ENCODE data around the gene DLEC1. TPM values are rescaled to one million over a fixed set of nuclear protein-coding genes. Genes with fewer than 3 reads are reported as not detected.

DLEC1 gene
- total and polyA plus RNA-seq, 2 experiments from 2014 or later = 0.15 TPM; not detected in 1

DNA sequence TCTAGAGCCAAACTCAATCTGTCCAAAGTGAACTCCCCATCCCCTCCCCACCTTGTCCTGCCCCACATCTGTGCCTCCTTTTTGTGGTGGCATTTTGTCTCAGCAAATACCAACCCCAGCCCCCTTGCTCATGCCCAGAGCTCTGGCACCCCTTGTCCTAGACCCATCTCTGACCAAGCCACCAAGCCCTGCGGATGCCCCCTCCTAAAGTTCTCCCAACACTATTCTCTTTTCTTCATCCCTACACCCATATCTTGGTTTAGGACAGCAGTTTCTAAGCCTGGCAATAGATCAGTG is 80.2 kb downstream of the DLEC1 start:
- Histone ChIP-seq H4K20me1 (ENCODE audit: insufficient read depth) (no peaks in the 10 kb centered on the region), H3K36me3 (ENCODE audit: low read depth) (0 out of 2 replicates have a peak, but pooled peaks cover under 1% of the 10 kb centered on the region), H3K9me3 (ENCODE audit: low read depth) (no peaks in the 10 kb centered on the region), H3K4me3 (no peak overlapping the region), H3F3A (ENCODE audit: insufficient read depth) (no peaks in the 10 kb centered on the region), H3K4me2 (ENCODE audit: unreplicated experiment) (no peak overlapping the region), H3K9ac (no peak overlapping the region), H2AFZ (no peak overlapping the region), H3K79me2 (ENCODE audit: insufficient read depth) (no peaks in the 10 kb centered on the region), H3K27me3 (replicated peaks; ENCODE audit: insufficient read depth) (no peaks in the 10 kb centered on the region), H3K4me1 (ENCODE audit: insufficient read depth) (no peaks in the 10 kb centered on the region), H3K27ac (no peak overlapping the region), H3K9me2 (ENCODE audit: insufficient read depth) (no peaks in the 10 kb centered on the region)
- TF ChIP-seq EZH2 (IDR thresholded peaks at IDR 0.05; ENCODE audit: insufficient read depth, poor library complexity, severe bottlenecking) = no peak
- no peak for TF ChIP-seq EZH2phosphoT487 (IDR thresholded peaks at IDR 0.05; ENCODE audit: insufficient read depth, low read depth)
- in situ Hi-C loops (cut with MboI) = loop anchor here (25.0 kb wide), 1 partner anchor 368 kb away; the partner anchor contains the start of gene EXOG
- DNase-seq = no peak
- 100% methylated on average over 1 of the region's 1 CpG for WGBS, 2 experiments (ENCODE audit: low coverage in 1 of 2, low lambda C conversion rate in 2 of 2, missing lambda C conversion rate in 2 of 2)

DNA sequence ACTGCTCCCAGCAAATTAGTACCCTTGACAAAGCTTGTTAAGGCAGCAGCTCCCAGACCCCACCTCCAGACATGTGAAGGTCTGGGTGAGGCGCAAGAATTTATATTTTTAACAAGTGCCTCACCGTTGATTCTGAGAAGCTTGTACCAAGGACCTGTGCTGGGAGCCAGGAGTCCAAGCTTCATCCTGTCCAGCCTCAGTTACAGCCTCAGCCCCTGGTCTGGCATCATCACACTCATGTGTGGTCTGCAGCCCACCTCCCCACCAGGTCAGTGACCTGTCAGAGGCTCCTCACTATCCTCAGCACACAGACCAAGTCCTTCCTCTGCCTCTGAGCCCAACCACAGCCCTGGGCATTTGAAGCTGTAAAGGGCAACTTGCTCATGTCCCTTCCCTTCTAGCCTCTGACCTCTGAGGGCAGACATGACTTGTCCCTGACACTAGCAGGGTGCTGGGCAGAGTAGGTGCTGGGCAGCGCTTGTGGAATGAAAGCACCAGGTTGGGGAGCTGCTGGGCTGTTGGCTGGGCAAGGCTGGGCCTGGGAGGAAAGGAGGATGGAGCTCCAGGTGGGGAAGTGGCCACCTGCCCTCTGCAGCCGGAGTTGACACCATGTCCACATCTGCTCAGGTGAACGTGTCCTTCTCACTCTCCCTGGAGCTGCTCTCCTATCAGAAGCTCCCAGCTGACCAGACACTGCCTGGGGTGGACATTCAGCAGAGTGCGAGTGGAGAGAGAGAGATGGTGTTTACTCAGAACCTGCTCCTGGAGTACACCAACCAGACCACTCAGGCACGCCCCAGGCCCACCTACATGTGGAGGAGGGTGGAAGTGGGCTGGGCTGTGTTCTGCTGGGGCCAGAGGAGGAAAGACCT is 81.0 kb downstream of the DLEC1 start:
- 80 to 83% methylated on average over 7 of the region's 7 CpGs for WGBS, 2 experiments (ENCODE audit: low coverage in 1 of 2, low lambda C conversion rate in 2 of 2, missing lambda C conversion rate in 2 of 2)
- H2AFZ ChIP-seq = no peak overlapping the region
- H3K9me3 ChIP-seq (ENCODE audit: low read depth) = no peaks in the 10 kb centered on the region
- in situ Hi-C loops (cut with MboI) = loop anchor here (25.0 kb wide), 1 partner anchor 367 kb away; the partner anchor contains the start of gene EXOG
- TF ChIP-seq EZH2phosphoT487 (IDR thresholded peaks at IDR 0.05; ENCODE audit: insufficient read depth, low read depth) (no peak), EZH2 (IDR thresholded peaks at IDR 0.05; ENCODE audit: insufficient read depth, poor library complexity, severe bottlenecking) (no peak)
- no peaks in the 10 kb centered on the region for H3K4me1 ChIP-seq (ENCODE audit: insufficient read depth)
- no peaks in the 10 kb centered on the region for H3K9me2 ChIP-seq (ENCODE audit: insufficient read depth)
- no peak overlapping the region for H3K4me2 ChIP-seq (ENCODE audit: unreplicated experiment)
- H3K27ac ChIP-seq = no peak overlapping the region
- H3K9ac ChIP-seq = no peak overlapping the region
- no peaks in the 10 kb centered on the region for H4K20me1 ChIP-seq (ENCODE audit: insufficient read depth)
- H3K79me2 ChIP-seq (ENCODE audit: insufficient read depth) = no peaks in the 10 kb centered on the region
- H3K4me3 ChIP-seq = no peak overlapping the region
- H3K36me3 ChIP-seq (ENCODE audit: low read depth) = peaks cover 9% of the 10 kb centered on the region; the same call in 1 of the 2 replicates
- no peaks in the 10 kb centered on the region for H3F3A ChIP-seq (ENCODE audit: insufficient read depth)
- no peaks in the 10 kb centered on the region for H3K27me3 ChIP-seq (replicated peaks; ENCODE audit: insufficient read depth)
- no peak for DNase-seq

DNA sequence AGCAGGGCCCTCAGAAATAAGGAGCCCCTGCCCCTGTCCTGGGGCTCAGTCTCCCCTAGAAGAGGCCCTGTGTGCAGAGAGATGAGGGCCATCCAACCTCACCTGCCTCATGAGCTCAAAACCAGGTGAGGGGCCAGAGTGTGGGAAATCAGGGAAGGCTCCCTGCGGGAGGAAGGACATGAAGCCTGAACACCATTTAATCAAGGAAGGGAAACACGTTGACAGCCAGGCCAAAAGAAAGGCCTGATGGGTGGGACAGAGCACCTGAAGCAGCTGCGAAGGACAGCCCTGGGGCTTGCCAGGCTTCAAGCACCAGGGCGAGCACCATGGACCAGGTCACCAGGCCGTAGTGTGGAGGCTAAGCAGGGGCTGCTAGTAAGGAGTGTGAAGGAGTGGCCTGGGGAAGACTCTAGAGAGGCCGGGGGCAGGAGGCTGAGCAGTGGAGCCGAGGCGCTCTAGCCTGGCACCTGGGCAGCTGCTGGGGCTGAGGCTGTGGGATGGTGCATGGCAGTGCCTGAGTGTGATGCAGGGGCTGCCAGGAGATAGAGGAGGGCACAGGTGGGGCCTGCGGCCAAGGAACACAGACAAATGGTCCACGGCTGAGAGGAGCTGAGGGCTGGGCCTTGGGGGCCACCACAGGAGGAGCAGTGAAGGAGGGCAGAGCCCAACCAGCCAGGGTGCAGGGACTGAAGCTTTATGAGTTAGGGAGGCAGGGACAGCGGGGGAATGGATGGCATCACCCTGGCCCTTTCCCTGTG is 81.9 kb downstream of the DLEC1 start:
- TF ChIP-seq EZH2phosphoT487 (IDR thresholded peaks at IDR 0.05; ENCODE audit: insufficient read depth, low read depth) = no peak
- no peak for TF ChIP-seq EZH2 (IDR thresholded peaks at IDR 0.05; ENCODE audit: insufficient read depth, poor library complexity, severe bottlenecking)
- in situ Hi-C loops (cut with MboI) = loop anchor here (25.0 kb wide), 1 partner anchor 366 kb away; the partner anchor contains the start of gene EXOG
- H3K9ac ChIP-seq = no peak overlapping the region
- no peaks in the 10 kb centered on the region for H3F3A ChIP-seq (ENCODE audit: insufficient read depth)
- DNase-seq = no peak
- no peak overlapping the region for H3K4me2 ChIP-seq (ENCODE audit: unreplicated experiment)
- H3K4me1 ChIP-seq (ENCODE audit: insufficient read depth) = no peaks in the 10 kb centered on the region
- H3K36me3 ChIP-seq (ENCODE audit: low read depth) = peaks cover 11% of the 10 kb centered on the region; the same call in 1 of the 2 replicates
- H3K4me3 ChIP-seq = no peak overlapping the region
- H3K9me2 ChIP-seq (ENCODE audit: insufficient read depth) = no peaks in the 10 kb centered on the region
- no peaks in the 10 kb centered on the region for H3K27me3 ChIP-seq (replicated peaks; ENCODE audit: insufficient read depth)
- no peaks in the 10 kb centered on the region for H4K20me1 ChIP-seq (ENCODE audit: insufficient read depth)
- no peak overlapping the region for H3K27ac ChIP-seq
- no peak overlapping the region for H2AFZ ChIP-seq
- no peaks in the 10 kb centered on the region for H3K9me3 ChIP-seq (ENCODE audit: low read depth)
- 88 to 93% methylated on average over 11 of the region's 11 CpGs for WGBS, 2 experiments (ENCODE audit: low coverage in 1 of 2, low lambda C conversion rate in 2 of 2, missing lambda C conversion rate in 2 of 2)
- no peaks in the 10 kb centered on the region for H3K79me2 ChIP-seq (ENCODE audit: insufficient read depth)

- Histone ChIP-seq H3K27me3 (replicated peaks; ENCODE audit: insufficient read depth) (no peaks in the 10 kb centered on the region), H3K9me3 (ENCODE audit: low read depth) (no peaks in the 10 kb centered on the region), H3K9me2 (ENCODE audit: insufficient read depth) (no peaks in the 10 kb centered on the region), H2AFZ (no peak overlapping the region), H3F3A (ENCODE audit: insufficient read depth) (no peaks in the 10 kb centered on the region), H3K9ac (no peak overlapping the region), H3K4me3 (no peak overlapping the region), H3K36me3 (ENCODE audit: low read depth) (peaks cover 11% of the 10 kb centered on the region; the same call in 1 of the 2 replicates), H3K79me2 (ENCODE audit: insufficient read depth) (no peaks in the 10 kb centered on the region), H4K20me1 (ENCODE audit: insufficient read depth) (no peaks in the 10 kb centered on the region), H3K27ac (no peak overlapping the region), H3K4me2 (ENCODE audit: unreplicated experiment) (no peak overlapping the region), H3K4me1 (ENCODE audit: insufficient read depth) (no peaks in the 10 kb centered on the region)
- in situ Hi-C loops (cut with MboI) = loop anchor here (25.0 kb wide), 1 partner anchor 366 kb away; the partner anchor contains the start of gene EXOG
- WGBS, 2 experiments (ENCODE audit: low coverage in 1 of 2, low lambda C conversion rate in 2 of 2, missing lambda C conversion rate in 2 of 2) = 77 to 83% methylated on average over 9 of the region's 9 CpGs
- DNase-seq = no peak
- TF ChIP-seq EZH2phosphoT487 (IDR thresholded peaks at IDR 0.05; ENCODE audit: insufficient read depth, low read depth) = no peak
- TF ChIP-seq EZH2 (IDR thresholded peaks at IDR 0.05; ENCODE audit: insufficient read depth, poor library complexity, severe bottlenecking) = no peak
Measured at GRCh38 chr3:38121451-38121831, 82.4 kb downstream of the DLEC1 start.
